Tibial nerve (tissue), 4 donors: ENCODE results near the gene TSPAN2. TPM values are rescaled to one million over a fixed set of nuclear protein-coding genes. Genes with fewer than 3 reads are reported as not detected.

Experiments
- DNase-seq, 2 donors: peaks; one replicate each; pipeline ENCODE4 v3.0.0-alpha.2; 2019; ENCODE audit warnings: low spot score in 2 of 2
- H3K27ac ChIP-seq, 4 donors: fragments of 200-600 bp; sonication (generic) in 3 of 4; one replicate each; pipeline ENCODE4 v1.5.1; 2017 to 2019; ENCODE audit warnings: mild to moderate bottlenecking in 1 of 4
- H3K27me3 ChIP-seq, 2 donors: fragments of 200-600 bp; sonication (generic) in 1 of 2; one replicate each; pipeline versions ENCODE4 v1.5.1 to v1.6.0; 2017 to 2019
- H3K36me3 ChIP-seq, 3 donors: fragments of 200-600 bp; sonication (generic); one replicate each; pipeline ENCODE4 v1.5.1; 2018 to 2019
- H3K4me1 ChIP-seq, 4 donors: fragments of 200-600 bp; sonication (generic) in 3 of 4; one replicate each; pipeline ENCODE4 v1.5.1; 2017 to 2019
- H3K4me3 ChIP-seq, 4 donors: fragments of 200-600 bp; sonication (generic) in 3 of 4; one replicate each; pipeline ENCODE4 v1.5.1; 2017 to 2019; ENCODE audit warnings: mild to moderate bottlenecking in 1 of 4, moderate library complexity in 1 of 4
- H3K9me3 ChIP-seq, 4 donors: fragments of 200-600 bp; sonication (generic) in 3 of 4; one replicate each; pipeline ENCODE4 v1.5.1; 2017 to 2019
- CTCF ChIP-seq, 5 experiments: fragments of 200-600 bp in 3 of 5; fragments of 450-650 bp in 2 of 5; sonication (generic) in 3 of 5; IDR thresholded peaks; one replicate each; pipeline ENCODE4 v1.5.1; 2016 to 2019; ENCODE audit warnings: antibody characterized with exemption in 5 of 5, mild to moderate bottlenecking in 3 of 5, moderate library complexity in 2 of 5
- EP300 ChIP-seq, 2 donors: sonication (generic); formaldehyde crosslinking; IDR thresholded peaks; one replicate each; pipeline ENCODE4 v1.6.1; 2017; ENCODE audit warnings: antibody characterized with exemption in 2 of 2, mild to moderate bottlenecking in 1 of 2
- POLR2A ChIP-seq, 2 donors: fragments of 450-650 bp; IDR thresholded peaks; one replicate each; pipeline ENCODE4 v1.6.1; 2017; ENCODE audit warnings: antibody characterized with exemption in 2 of 2, mild to moderate bottlenecking in 2 of 2, moderate library complexity in 2 of 2
- WGBS, 2 donors: methylation state at CpG; one replicate each; pipeline ENCODE4 v1.1.5; 2018; 5-methylcytosine and 5-hydroxymethylcytosine counted together
- total RNA-seq, 4 donors: library from RNA; depleted of rRNA; stranded (reverse); fragments of >200 nt; gene quantifications; one replicate each; pipeline ENCODE4 v1.1.0, GENCODE V29; 2016

Gene TSPAN2
- total RNA-seq, 4 donors from 2014 or later, result 0.84 to 7.1 (median 3.2) TPM

GRCh38 chr1:115067161-115067859 lies 22.0 kb downstream of the TSPAN2 start:
- Histone ChIP-seq H3K9me3 (no peaks in the 10 kb centered on the region), H3K4me3 (no peak overlapping the region), H3K36me3 (no peaks in the 10 kb centered on the region), H3K27ac (no peak overlapping the region), H3K4me1 (no peaks in the 10 kb centered on the region), H3K27me3 (no peaks in the 10 kb centered on the region)
- no peak for DNase-seq
- WGBS, 2 donors, result 81 to 83% methylated on average over 8 of the region's 8 CpGs
- TF ChIP-seq POLR2A (IDR thresholded peaks at IDR 0.05), result no peak
- no peak for TF ChIP-seq CTCF (IDR thresholded peaks at IDR 0.05)
- no peak for TF ChIP-seq EP300 (IDR thresholded peaks at IDR 0.05)

GRCh38 chr1:115065021-115065420 lies 24.3 kb downstream of the TSPAN2 start:
- Histone ChIP-seq H3K27me3 (no peaks in the 10 kb centered on the region), H3K4me3 (no peak overlapping the region), H3K36me3 (no peaks in the 10 kb centered on the region), H3K9me3 (no peaks in the 10 kb centered on the region), H3K4me1 (no peaks in the 10 kb centered on the region), H3K27ac (no peak overlapping the region)
- no peak for DNase-seq
- WGBS, 2 donors, result 82 to 86% methylated on average over 6 of the region's 6 CpGs
- no peak for TF ChIP-seq CTCF (IDR thresholded peaks at IDR 0.05)
- no peak for TF ChIP-seq EP300 (IDR thresholded peaks at IDR 0.05)
- TF ChIP-seq POLR2A (IDR thresholded peaks at IDR 0.05), result no peak

- Histone ChIP-seq H3K9me3 (no peaks in the 10 kb centered on the region), H3K4me1 (no peaks in the 10 kb centered on the region), H3K36me3 (no peaks in the 10 kb centered on the region), H3K27me3 (no peaks in the 10 kb centered on the region), H3K4me3 (no peak overlapping the region), H3K27ac (no peak overlapping the region)
- 90 to 97% methylated on average over 3 of the region's 3 CpGs for WGBS, 2 donors
- TF ChIP-seq CTCF (IDR thresholded peaks at IDR 0.05) (no peak), POLR2A (IDR thresholded peaks at IDR 0.05) (no peak), EP300 (IDR thresholded peaks at IDR 0.05) (no peak)
- no peak for DNase-seq
Measured at GRCh38 chr1:115064461-115064860, 24.8 kb downstream of the TSPAN2 start.

GRCh38 chr1:115063228-115063901 lies 25.9 kb downstream of the TSPAN2 start:
- Histone ChIP-seq H3K36me3 (no peaks in the 10 kb centered on the region), H3K9me3 (no peaks in the 10 kb centered on the region), H3K4me1 (no peaks in the 10 kb centered on the region), H3K27ac (no peak overlapping the region), H3K4me3 (no peak overlapping the region), H3K27me3 (no peaks in the 10 kb centered on the region)
- WGBS, 2 donors, result 78 to 82% methylated on average over 7 of the region's 7 CpGs
- DNase-seq, result no peak
- TF ChIP-seq CTCF (IDR thresholded peaks at IDR 0.05), result no peak
- TF ChIP-seq EP300 (IDR thresholded peaks at IDR 0.05), result no peak
- no peak for TF ChIP-seq POLR2A (IDR thresholded peaks at IDR 0.05)

- no peak for TF ChIP-seq CTCF (IDR thresholded peaks at IDR 0.05)
- Histone ChIP-seq H3K9me3 (no peaks in the 10 kb centered on the region), H3K4me1 (no peaks in the 10 kb centered on the region), H3K36me3 (no peaks in the 10 kb centered on the region), H3K27ac (no peak overlapping the region), H3K4me3 (no peak overlapping the region), H3K27me3 (no peaks in the 10 kb centered on the region)
- WGBS, 2 donors, result 64 to 77% methylated on average over 7 of the region's 7 CpGs
- DNase-seq, result no peak
Measured at GRCh38 chr1:115062542-115063004, 26.7 kb downstream of the TSPAN2 start.
